Measurements from ENCODE around the gene MAN1A2.
"Not testable (repeated sequence)": the region's sequence is repeated elsewhere in the genome, so short reads cannot be mapped to it uniquely, and the experiment has no call there.

The MAN1A2 gene

GRCh38 chr1:117320515-117320914, 46.7 kb upstream of the MAN1A2 start:
- Histone ChIP-seq H3K36me3 (ENCODE audit: control insufficient read depth, low read length) (no peaks in the 10 kb centered on the region), H3K4me1 (ENCODE audit: control insufficient read depth, low read length) (no peaks in the 10 kb centered on the region), H3K9me2 (replicated peaks; ENCODE audit: control insufficient read depth, low read length) (no peaks in the 10 kb centered on the region), H3K9me3 (ENCODE audit: control insufficient read depth, insufficient read depth, low read length) (no peaks in the 10 kb centered on the region), H3K27ac (ENCODE audit: low read depth, low read length) (no peak overlapping the region), H3K4me2 (ENCODE audit: low read length) (no peak overlapping the region), H4K20me1 (ENCODE audit: control insufficient read depth, insufficient read depth, low read depth, low read length) (no peaks in the 10 kb centered on the region), H3F3A (ENCODE audit: control insufficient read depth, insufficient read depth) (no peaks in the 10 kb centered on the region), H3K27me3 (ENCODE audit: control insufficient read depth, low read length) (peaks cover 15% of the 10 kb centered on the region), H3K79me2 (ENCODE audit: control insufficient read depth, low read length) (no peaks in the 10 kb centered on the region), H3K4me3 (ENCODE audit: low read length) (no peak overlapping the region)
- TF ChIP-seq, protein P1, sequence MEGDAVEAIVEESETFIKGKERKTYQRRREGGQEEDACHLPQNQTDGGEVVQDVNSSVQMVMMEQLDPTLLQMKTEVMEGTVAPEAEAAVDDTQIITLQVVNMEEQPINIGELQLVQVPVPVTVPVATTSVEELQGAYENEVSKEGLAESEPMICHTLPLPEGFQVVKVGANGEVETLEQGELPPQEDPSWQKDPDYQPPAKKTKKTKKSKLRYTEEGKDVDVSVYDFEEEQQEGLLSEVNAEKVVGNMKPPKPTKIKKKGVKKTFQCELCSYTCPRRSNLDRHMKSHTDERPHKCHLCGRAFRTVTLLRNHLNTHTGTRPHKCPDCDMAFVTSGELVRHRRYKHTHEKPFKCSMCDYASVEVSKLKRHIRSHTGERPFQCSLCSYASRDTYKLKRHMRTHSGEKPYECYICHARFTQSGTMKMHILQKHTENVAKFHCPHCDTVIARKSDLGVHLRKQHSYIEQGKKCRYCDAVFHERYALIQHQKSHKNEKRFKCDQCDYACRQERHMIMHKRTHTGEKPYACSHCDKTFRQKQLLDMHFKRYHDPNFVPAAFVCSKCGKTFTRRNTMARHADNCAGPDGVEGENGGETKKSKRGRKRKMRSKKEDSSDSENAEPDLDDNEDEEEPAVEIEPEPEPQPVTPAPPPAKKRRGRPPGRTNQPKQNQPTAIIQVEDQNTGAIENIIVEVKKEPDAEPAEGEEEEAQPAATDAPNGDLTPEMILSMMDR (IDR thresholded peaks at IDR 0.05; ENCODE audit: low read depth, low read length, poor library complexity, severe bottlenecking): no peak
- no peak for TF ChIP-seq EZH2phosphoT487 (IDR thresholded peaks at IDR 0.05; ENCODE audit: borderline replicate concordance, low read length)

DNA sequence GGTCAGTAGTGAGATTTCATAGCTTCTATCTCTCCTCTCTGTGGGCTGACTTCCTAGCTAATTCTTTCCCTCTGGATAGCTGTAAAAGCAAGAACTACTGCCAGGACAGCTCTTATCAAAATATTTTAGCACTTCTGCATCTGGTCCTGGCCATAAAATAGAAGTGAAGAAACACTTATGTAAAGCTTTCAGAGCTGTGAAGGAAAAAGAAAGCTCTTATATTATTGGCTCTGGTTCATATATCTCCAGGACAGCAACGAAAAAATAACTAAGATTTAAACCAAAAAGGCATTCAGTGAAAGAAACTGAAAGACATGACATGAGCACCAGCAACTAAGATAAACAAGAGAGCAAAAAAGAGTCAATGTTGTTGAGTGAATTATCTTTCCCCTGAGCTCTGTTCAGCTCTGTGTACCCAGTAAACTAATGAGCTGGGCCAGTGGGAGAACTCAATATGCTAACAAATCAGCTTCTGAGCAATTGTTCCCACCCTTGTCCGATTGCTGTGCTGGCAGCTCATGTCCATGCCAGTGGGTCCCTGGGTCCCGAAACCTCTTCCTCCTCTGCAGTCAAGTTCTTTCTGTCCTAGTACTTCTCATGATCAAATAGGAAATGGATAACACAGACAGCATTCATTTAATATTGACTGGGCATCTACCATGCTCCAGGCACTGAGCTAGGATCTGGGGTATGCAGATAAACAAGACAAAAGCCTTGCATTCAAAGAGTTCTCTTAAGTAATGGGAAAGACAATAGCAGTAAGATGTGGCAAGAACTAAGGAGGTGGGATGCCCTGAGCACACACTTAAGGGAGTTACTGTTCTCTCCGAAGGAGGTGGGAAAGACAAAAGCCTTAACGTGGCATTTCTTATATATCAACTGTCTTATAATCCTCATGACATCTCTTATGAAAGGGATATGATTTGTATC, 45.3 kb upstream of the MAN1A2 start:
- Histone ChIP-seq H3K27me3 (ENCODE audit: control insufficient read depth, low read length) (peaks cover 15% of the 10 kb centered on the region), H3K36me3 (ENCODE audit: control insufficient read depth, low read length) (no peaks in the 10 kb centered on the region), H3K27ac (ENCODE audit: low read depth, low read length) (no peak overlapping the region), H3K4me1 (ENCODE audit: control insufficient read depth, low read length) (no peaks in the 10 kb centered on the region), H3F3A (ENCODE audit: control insufficient read depth, insufficient read depth) (no peaks in the 10 kb centered on the region), H3K4me2 (ENCODE audit: low read length) (no peak overlapping the region), H3K4me3 (ENCODE audit: low read length) (no peak overlapping the region), H3K9me3 (ENCODE audit: control insufficient read depth, insufficient read depth, low read length) (no peaks in the 10 kb centered on the region), H3K79me2 (ENCODE audit: control insufficient read depth, low read length) (no peaks in the 10 kb centered on the region), H3K9me2 (replicated peaks; ENCODE audit: control insufficient read depth, low read length) (no peaks in the 10 kb centered on the region), H4K20me1 (ENCODE audit: control insufficient read depth, insufficient read depth, low read depth, low read length) (no peaks in the 10 kb centered on the region)
- no peak for TF ChIP-seq EZH2phosphoT487 (IDR thresholded peaks at IDR 0.05; ENCODE audit: borderline replicate concordance, low read length)

GRCh38 chr1:117324357-117324756, 42.9 kb upstream of the MAN1A2 start:
- Histone ChIP-seq H3K36me3 (ENCODE audit: control insufficient read depth, low read length) (no peaks in the 10 kb centered on the region), H3K4me3 (ENCODE audit: low read length) (no peak overlapping the region), H3K4me1 (ENCODE audit: control insufficient read depth, low read length) (no peaks in the 10 kb centered on the region), H3K4me2 (ENCODE audit: low read length) (no peak overlapping the region), H3K27ac (ENCODE audit: low read depth, low read length) (no peak overlapping the region), H4K20me1 (ENCODE audit: control insufficient read depth, insufficient read depth, low read depth, low read length) (no peaks in the 10 kb centered on the region), H3F3A (ENCODE audit: control insufficient read depth, insufficient read depth) (no peaks in the 10 kb centered on the region), H3K9me2 (replicated peaks; ENCODE audit: control insufficient read depth, low read length) (no peaks in the 10 kb centered on the region), H3K79me2 (ENCODE audit: control insufficient read depth, low read length) (no peaks in the 10 kb centered on the region), H3K27me3 (ENCODE audit: control insufficient read depth, low read length) (peaks cover 17% of the 10 kb centered on the region), H3K9me3 (ENCODE audit: control insufficient read depth, insufficient read depth, low read length) (no peaks in the 10 kb centered on the region)
- TF ChIP-seq EZH2phosphoT487 (IDR thresholded peaks at IDR 0.05; ENCODE audit: borderline replicate concordance, low read length): no peak
- TF ChIP-seq, protein P1 (IDR thresholded peaks at IDR 0.05; ENCODE audit: low read depth, low read length, poor library complexity, severe bottlenecking): no peak

DNA sequence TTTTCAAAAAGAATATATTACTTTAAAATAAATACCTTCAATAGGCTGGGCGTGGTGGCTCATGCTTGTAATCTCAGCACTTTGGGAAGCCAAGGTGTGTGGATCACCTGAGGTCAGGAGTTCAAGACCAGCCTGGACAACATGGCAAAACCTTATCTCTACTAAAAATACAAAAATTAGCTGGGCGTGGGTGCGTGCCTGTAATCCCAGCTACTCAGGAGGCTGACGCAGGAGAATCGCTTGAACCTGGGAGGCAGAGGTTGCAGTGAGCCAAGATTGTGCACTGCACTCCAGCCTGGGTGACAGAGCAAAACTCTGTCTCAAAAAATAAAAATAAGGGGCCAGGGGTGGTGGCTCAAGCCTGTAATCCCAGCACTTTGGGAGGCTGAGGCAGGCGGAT, 41.2 kb upstream of the MAN1A2 start:
- not testable (repeated sequence) for H3K4me1 ChIP-seq (ENCODE audit: control insufficient read depth, low read length); H3K36me3 ChIP-seq (ENCODE audit: control insufficient read depth, low read length); H4K20me1 ChIP-seq (ENCODE audit: control insufficient read depth, insufficient read depth, low read depth, low read length); H3K9me3 ChIP-seq (ENCODE audit: control insufficient read depth, insufficient read depth, low read length); H3K79me2 ChIP-seq (ENCODE audit: control insufficient read depth, low read length); H3K4me3 ChIP-seq (ENCODE audit: low read length); H3K27ac ChIP-seq (ENCODE audit: low read depth, low read length); H3K9me2 ChIP-seq (replicated peaks; ENCODE audit: control insufficient read depth, low read length); H3K27me3 ChIP-seq (ENCODE audit: control insufficient read depth, low read length); H3K4me2 ChIP-seq (ENCODE audit: low read length); H3F3A ChIP-seq (ENCODE audit: control insufficient read depth, insufficient read depth)
